NCI-H460 (cell line): Measurements from ENCODE around the gene TLR8. TPM values are rescaled to one million over a fixed set of nuclear protein-coding genes. Genes with fewer than 3 reads are reported as not detected.

ENCODE experiments used
- DNase-seq: peaks from one replicate; pipeline ENCODE4 v3.0.0-alpha.2; 2016; ENCODE audit warnings: low read depth; ENCODE audit errors: extremely low read depth
- polyA plus RNA-seq: library from polyadenylated mRNA; depleted of rRNA; stranded (reverse); fragments of >200 nt; gene quantifications from 2 replicates; pipeline ENCODE4 v1.2.3, GENCODE V29; 2014; cell fraction: nucleus; rRNA removed
- total RNA-seq: library from RNA; depleted of rRNA; stranded (reverse); fragments of >200 nt; shearing (Covaris generic); gene quantifications from 2 replicates; pipeline ENCODE4 v1.2.3, GENCODE V29; 2014; rRNA removed

Gene TLR8
- total RNA-seq = not detected in 2 replicates
- not detected in 2 replicates for polyA plus RNA-seq

GRCh38 chrX:12906046-12906761, at the start of gene TLR8:
Gene TLR8 (plus strand): TSS chrX:12906620. CDS start chrX:12906707, 87 bp downstream.
- no peak for DNase-seq

- no peak for DNase-seq
These were observed 41.1 kb upstream of the TLR8 start for GRCh38 chrX:12865359-12865758.

- no peak for DNase-seq
These were observed 39.7 kb upstream of the TLR8 start, which contains the start of gene TLR7 for GRCh38 chrX:12866451-12867377. Gene TLR7 (plus strand): TSS chrX:12867072. CDS start chrX:12867579, 507 bp downstream.

GRCh38 chrX:12867685-12868084, 38.7 kb upstream of the TLR8 start:
- no peak for DNase-seq

- DNase-seq = no peak
These were observed 37.7 kb upstream of the TLR8 start for GRCh38 chrX:12868747-12869146.

GRCh38 chrX:12871257-12871656, 35.2 kb upstream of the TLR8 start:
- DNase-seq = no peak

GRCh38 chrX:12872741-12873140, 33.7 kb upstream of the TLR8 start:
- no peak for DNase-seq

- DNase-seq = no peak
These were observed 31.8 kb upstream of the TLR8 start for GRCh38 chrX:12874581-12874980.

GRCh38 chrX:12877386-12877785, 29.0 kb upstream of the TLR8 start:
- no peak for DNase-seq

GRCh38 chrX:12878536-12878935, 27.9 kb upstream of the TLR8 start:
- no peak for DNase-seq

GRCh38 chrX:12881914-12882313, 24.5 kb upstream of the TLR8 start:
- DNase-seq = no peak

GRCh38 chrX:12885508-12885907, 20.9 kb upstream of the TLR8 start:
- no peak for DNase-seq

- DNase-seq = no peak
These were observed 19.9 kb upstream of the TLR8 start for GRCh38 chrX:12886545-12886944.

- no peak for DNase-seq
These were observed 19.3 kb upstream of the TLR8 start for GRCh38 chrX:12887141-12887540.

GRCh38 chrX:12887767-12888166, 18.7 kb upstream of the TLR8 start:
- DNase-seq = no peak

- no peak for DNase-seq
These were observed 16.0 kb upstream of the TLR8 start for GRCh38 chrX:12890467-12890866.

- no peak for DNase-seq
These were observed 15.2 kb upstream of the TLR8 start for GRCh38 chrX:12891171-12891570.

GRCh38 chrX:12891915-12892506, 14.4 kb upstream of the TLR8 start:
- no peak for DNase-seq

GRCh38 chrX:12892716-12893115, 13.7 kb upstream of the TLR8 start:
- no peak for DNase-seq

GRCh38 chrX:12894074-12895030, 12.1 kb upstream of the TLR8 start:
- DNase-seq = peak; percentile 20
